Uterus (tissue), 4 donors: ENCODE data around the gene COL28A1. TPM values are rescaled to one million over a fixed set of nuclear protein-coding genes. Genes with fewer than 3 reads are reported as not detected.
"Not testable (repeated sequence)": the region's sequence is repeated elsewhere in the genome, so short reads cannot be mapped to it uniquely, and the experiment has no call there.

Source experiments
- DNase-seq, 2 donors: peaks; one replicate each; pipeline ENCODE4 v3.0.0-alpha.2; 2019 to 2020
- H3K27ac ChIP-seq, 2 donors: fragments of 200-600 bp; sonication (generic); 1 replicate in 1 of 2; 2 replicates in 1 of 2; pipeline ENCODE4 v1.5.1; 2016 to 2018
- H3K27me3 ChIP-seq, 2 donors: fragments of 200-600 bp; sonication (generic); one replicate each; pipeline ENCODE4 v1.5.1; 2018 to 2019; ENCODE audit warnings: control low read depth in 1 of 2
- H3K36me3 ChIP-seq, 2 donors: fragments of 200-600 bp; sonication (generic); one replicate each; pipeline ENCODE4 v1.5.1; 2019; ENCODE audit warnings: control low read depth in 1 of 2
- H3K4me1 ChIP-seq, 2 donors: fragments of 200-600 bp; sonication (generic); one replicate each; pipeline ENCODE4 v1.5.1; 2018 to 2019; ENCODE audit warnings: control low read depth in 1 of 2
- H3K4me3 ChIP-seq, 2 donors: fragments of 200-600 bp; sonication (generic); 1 replicate in 1 of 2; 2 replicates in 1 of 2; pipeline ENCODE4 v1.5.1; 2018 to 2019; ENCODE audit warnings: mild to moderate bottlenecking in 1 of 2
- H3K9me3 ChIP-seq, 2 donors: fragments of 200-600 bp; sonication (generic); one replicate each; pipeline ENCODE4 v1.5.1; 2019; ENCODE audit warnings: control low read depth in 1 of 2
- CTCF ChIP-seq, 4 experiments: fragments of 200-600 bp in 2 of 4; fragments of 450-650 bp in 2 of 4; sonication (generic) in 2 of 4; IDR thresholded peaks; one replicate each; pipeline ENCODE4 v1.5.1; 2016 to 2019; ENCODE audit warnings: antibody characterized with exemption in 4 of 4, mild to moderate bottlenecking in 2 of 4, moderate library complexity in 1 of 4
- POLR2A ChIP-seq, 2 donors: fragments of 450-650 bp; IDR thresholded peaks; one replicate each; pipeline ENCODE4 v1.6.1; 2016; ENCODE audit warnings: antibody characterized with exemption in 2 of 2, mild to moderate bottlenecking in 1 of 2, moderate library complexity in 1 of 2
- intact Hi-C: fragments of 100-400 bp; cut with DNase I; formaldehyde crosslinking; loops from one replicate; pipeline ENCODE4 v1.15.1; 2023; ENCODE audit warnings: low total_unique reads
- total RNA-seq, 4 donors: library from RNA; depleted of rRNA in 3 of 4; stranded (reverse); fragments of >200 nt in 3 of 4; gene quantifications; one replicate each; pipeline versions ENCODE4 v1.1.0 to v1.2.4, GENCODE V29; 2014 to 2023
- donor health status: DM: yes; HTN: yes; CAD: no.

COL28A1 gene
- total RNA-seq, 4 donors from 2014 or later = 0.26 to 6.8 (median 1.7) TPM

DNA sequence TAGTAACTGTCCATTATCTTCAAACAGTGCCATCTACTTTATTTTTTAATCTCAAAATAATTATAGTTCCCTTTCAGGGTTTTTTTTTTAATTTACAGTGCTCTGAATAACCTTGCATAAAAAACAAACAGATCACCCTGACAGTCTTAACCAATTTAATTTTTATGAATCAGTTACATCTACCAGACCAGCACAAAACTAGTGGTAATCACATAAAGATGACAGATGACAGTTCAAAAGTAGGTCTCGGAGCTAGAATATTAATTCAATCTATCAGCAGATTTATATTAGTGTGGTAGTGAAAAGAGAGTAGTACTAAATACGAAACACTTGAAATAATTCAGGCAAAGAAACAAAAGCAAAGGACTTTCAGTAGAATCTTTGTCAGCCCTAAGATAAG, 53.9 kb downstream of the COL28A1 start:
- intact Hi-C loops = no loop called here
- no peaks in the 10 kb centered on the region for H3K36me3 ChIP-seq
- no peaks in the 10 kb centered on the region for H3K4me1 ChIP-seq
- no peak for DNase-seq
- no peak overlapping the region for H3K4me3 ChIP-seq
- TF ChIP-seq POLR2A (IDR thresholded peaks at IDR 0.05) = no peak
- TF ChIP-seq CTCF (IDR thresholded peaks at IDR 0.05) = no peak
- H3K27ac ChIP-seq = no peak overlapping the region
- H3K9me3 ChIP-seq = no peaks in the 10 kb centered on the region
- no peaks in the 10 kb centered on the region for H3K27me3 ChIP-seq

DNA sequence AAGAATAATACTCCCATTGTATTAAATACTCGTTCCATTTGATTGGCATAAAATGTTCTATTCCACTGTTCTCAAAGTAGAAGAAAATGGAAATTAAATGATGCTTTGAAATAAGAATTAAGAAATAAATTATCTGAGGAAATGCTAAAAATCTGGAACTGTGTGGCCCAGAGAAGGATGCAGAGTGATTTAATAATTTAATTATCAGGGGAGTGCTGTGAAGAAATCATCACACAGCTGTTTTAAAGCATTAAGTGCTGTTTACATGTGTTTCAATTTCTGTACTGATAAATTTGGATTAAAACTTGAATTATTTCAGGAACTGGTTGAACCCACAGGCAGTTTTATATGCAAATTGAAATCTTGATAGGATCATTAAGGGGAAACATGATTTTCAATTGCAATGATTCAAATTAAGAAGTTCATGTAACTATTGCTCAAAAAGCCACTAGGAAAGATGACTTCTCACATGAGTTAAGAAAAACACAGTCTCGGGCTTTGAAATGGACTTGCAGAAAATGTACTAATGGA, 56.3 kb downstream of the COL28A1 start:
- no peaks in the 10 kb centered on the region for H3K27me3 ChIP-seq
- no peaks in the 10 kb centered on the region for H3K9me3 ChIP-seq
- intact Hi-C loops = no loop called here
- H3K4me3 ChIP-seq = no peak overlapping the region
- no peak for DNase-seq
- no peak overlapping the region for H3K27ac ChIP-seq
- H3K36me3 ChIP-seq = no peaks in the 10 kb centered on the region
- TF ChIP-seq POLR2A (IDR thresholded peaks at IDR 0.05) (no peak), CTCF (IDR thresholded peaks at IDR 0.05) (no peak)
- H3K4me1 ChIP-seq = no peaks in the 10 kb centered on the region

GRCh38 chr7:7478569-7478968, 57.1 kb downstream of the COL28A1 start:
- no peaks in the 10 kb centered on the region for H3K27me3 ChIP-seq
- no peak for DNase-seq
- intact Hi-C loops = no loop called here
- H3K4me1 ChIP-seq = no peaks in the 10 kb centered on the region
- no peak overlapping the region for H3K4me3 ChIP-seq
- no peaks in the 10 kb centered on the region for H3K9me3 ChIP-seq
- H3K36me3 ChIP-seq = no peaks in the 10 kb centered on the region
- no peak for TF ChIP-seq CTCF (IDR thresholded peaks at IDR 0.05)
- TF ChIP-seq POLR2A (IDR thresholded peaks at IDR 0.05) = no peak
- no peak overlapping the region for H3K27ac ChIP-seq

GRCh38 chr7:7477641-7478040, 58.0 kb downstream of the COL28A1 start:
- H3K4me3 ChIP-seq, H3K36me3 ChIP-seq, DNase-seq, intact Hi-C loops, H3K27me3 ChIP-seq, H3K27ac ChIP-seq, H3K4me1 ChIP-seq, H3K9me3 ChIP-seq: not testable (repeated sequence)

- no peaks in the 10 kb centered on the region for H3K4me1 ChIP-seq
- no peak overlapping the region for H3K4me3 ChIP-seq
- H3K27me3 ChIP-seq = no peaks in the 10 kb centered on the region
- DNase-seq = no peak
- intact Hi-C loops = no loop called here
- TF ChIP-seq CTCF (IDR thresholded peaks at IDR 0.05) (no peak), POLR2A (IDR thresholded peaks at IDR 0.05) (no peak)
- H3K36me3 ChIP-seq = no peaks in the 10 kb centered on the region
- no peak overlapping the region for H3K27ac ChIP-seq
- no peaks in the 10 kb centered on the region for H3K9me3 ChIP-seq
Observed at GRCh38 chr7:7476381-7476780, 59.3 kb downstream of the COL28A1 start.

- H3K4me1 ChIP-seq = no peaks in the 10 kb centered on the region
- DNase-seq = no peak
- no peak for TF ChIP-seq POLR2A (IDR thresholded peaks at IDR 0.05)
- TF ChIP-seq CTCF (IDR thresholded peaks at IDR 0.05) = no peak
- intact Hi-C loops = no loop called here
- H3K4me3 ChIP-seq = no peak overlapping the region
- H3K36me3 ChIP-seq = no peaks in the 10 kb centered on the region
- no peaks in the 10 kb centered on the region for H3K9me3 ChIP-seq
- no peak overlapping the region for H3K27ac ChIP-seq
- no peaks in the 10 kb centered on the region for H3K27me3 ChIP-seq
Observed at GRCh38 chr7:7475601-7476000, 60.1 kb downstream of the COL28A1 start.
